Kidney (tissue), 14 donors: Measurements from ENCODE around the gene ZNF460. TPM values are rescaled to one million over a fixed set of nuclear protein-coding genes. Genes with fewer than 3 reads are reported as not detected.

Experiments used
- DNase-seq, 5 donors: peaks; one replicate each; pipeline ENCODE4 v3.0.0-alpha.2; 2013 to 2020
- FAIRE-seq: peaks from 2 replicates; lab custom pipeline; 2012; peaks lifted over from hg19 to GRCh38; lab: Jason Lieb, UNC
- H3K27ac ChIP-seq, 2 donors: one replicate each; pipeline ENCODE4 v1.7.0; 2013; ENCODE audit warnings: low read depth in 2 of 2, low read length in 2 of 2, inconsistent platforms in 1 of 2
- H3K27me3 ChIP-seq: one replicate; pipeline ENCODE4 v1.7.1; 2013; ENCODE audit warnings: low read length, inconsistent platforms; ENCODE audit not compliant: control insufficient read depth, insufficient read depth
- H3K36me3 ChIP-seq, 3 donors: one replicate each; pipeline versions ENCODE4 v1.7.0 to v1.7.1; 2013; ENCODE audit warnings: low read length in 3 of 3, control low read depth in 1 of 3, inconsistent platforms in 1 of 3; ENCODE audit not compliant: insufficient read depth in 3 of 3, control insufficient read depth in 2 of 3
- H3K4me1 ChIP-seq, 3 donors: one replicate each; pipeline versions ENCODE4 v1.7.0 to v1.7.1; 2013; ENCODE audit warnings: low read length in 3 of 3, inconsistent platforms in 1 of 3, low read depth in 1 of 3; ENCODE audit not compliant: control insufficient read depth in 2 of 3, insufficient read depth in 2 of 3
- H3K4me3 ChIP-seq, 3 donors: one replicate each; pipeline versions ENCODE4 v1.7.0 to v1.8.1; 2013; ENCODE audit warnings: low read length in 3 of 3, control low read depth in 1 of 3, inconsistent platforms in 1 of 3
- H3K9ac ChIP-seq, 3 donors: one replicate each; pipeline versions ENCODE4 v1.7.0 to v1.7.1; 2013; ENCODE audit warnings: low read length in 3 of 3, control low read depth in 1 of 3, inconsistent platforms in 1 of 3
- H3K9me3 ChIP-seq, 3 donors: one replicate each; pipeline versions ENCODE4 v1.7.0 to v1.7.1; 2013; ENCODE audit warnings: low read length in 3 of 3, control low read depth in 1 of 3, inconsistent platforms in 1 of 3; ENCODE audit not compliant: control insufficient read depth in 2 of 3, insufficient read depth in 1 of 3
- intact Hi-C: fragments of 100-400 bp; cut with DNase I; formaldehyde crosslinking; loops from one replicate; pipeline ENCODE4 v1.11.1; 2022
- polyA plus RNA-seq: library from polyadenylated mRNA; stranded (reverse); fragments of 350-450 nt; fragmentation: Illumina TruSeq; extraction: RNeasy Lipid Tissue Mini Kit (QIAGEN cat#74804); gene quantifications from one replicate; pipeline ENCODE4 v1.2.3, GENCODE V29; 2014; ENCODE audit warnings: low read depth, low replicate concordance; ENCODE audit not compliant: insufficient read depth
- total RNA-seq: library from RNA; stranded (reverse); fragmentation: NEBNext Ultra II Directional; extraction: Animal tissue kit (Norgen Biotek cat#: 25700); gene quantifications from one replicate; pipeline ENCODE4 v1.2.1, GENCODE V29; 2021
- TF ChIP-seq, protein P1 (sequence below): IDR thresholded peaks from 3 replicates; pipeline ENCODE4 v1.5.1; 2012; ENCODE audit warnings: mild to moderate bottlenecking, moderate library complexity, borderline replicate concordance; ENCODE audit not compliant: insufficient read depth; ENCODE audit errors: extremely low read depth
- donor health status: control.
- donor health status: control.
- donor health status: control.
- donor health status: control.
- donor health status: control.
- donor health status: DM: yes; HTN: yes; CAD: no.
- donor health status: Normal renal cell carcinoma (clear cell type).

Gene ZNF460
- total and polyA plus RNA-seq, 2 donors from 2014 or later = 0.62 to 81.3 TPM

DNA sequence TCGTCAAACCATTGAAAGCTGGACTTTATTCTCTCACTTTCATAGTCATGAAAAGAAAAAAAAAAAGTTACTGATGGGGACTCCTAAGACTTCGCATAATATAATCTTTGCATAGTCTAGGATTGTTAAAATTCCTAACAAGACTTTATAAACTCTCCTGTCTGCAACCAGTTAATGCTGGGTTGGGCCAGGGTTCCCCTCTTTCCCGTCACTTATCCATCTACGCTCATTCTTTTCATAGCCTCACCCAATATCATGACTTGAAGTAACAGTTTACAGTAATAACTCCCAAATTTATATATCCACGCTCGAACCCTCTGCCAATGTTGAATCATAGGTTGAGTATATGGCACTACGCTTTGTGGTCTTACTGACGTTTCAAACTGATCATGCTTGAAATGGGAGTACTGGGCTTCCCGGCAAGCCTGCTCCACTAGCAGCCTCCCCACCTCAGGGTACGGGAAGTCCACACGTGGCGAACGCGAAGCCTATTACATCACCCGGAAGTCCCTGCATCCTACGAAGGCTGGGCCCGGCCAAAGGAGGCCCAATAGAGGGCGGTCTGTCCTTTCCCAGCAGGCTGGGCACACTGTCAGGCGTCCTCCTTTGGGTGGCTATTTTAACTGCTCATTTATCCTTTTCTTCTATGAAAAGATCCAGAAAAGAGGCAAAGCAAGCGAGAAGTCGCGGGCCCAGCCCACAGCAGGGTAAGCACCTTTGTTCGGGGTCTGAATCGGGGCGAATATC is 694 bp upstream of the ZNF460 start:
- peaks cover 0 to 8% (median 4%) of the 10 kb centered on the region in 3 donors for H3K36me3 ChIP-seq
- peak overlapping the region; percentile 99 to 100 for H3K27ac ChIP-seq
- TF ChIP-seq, protein P1, sequence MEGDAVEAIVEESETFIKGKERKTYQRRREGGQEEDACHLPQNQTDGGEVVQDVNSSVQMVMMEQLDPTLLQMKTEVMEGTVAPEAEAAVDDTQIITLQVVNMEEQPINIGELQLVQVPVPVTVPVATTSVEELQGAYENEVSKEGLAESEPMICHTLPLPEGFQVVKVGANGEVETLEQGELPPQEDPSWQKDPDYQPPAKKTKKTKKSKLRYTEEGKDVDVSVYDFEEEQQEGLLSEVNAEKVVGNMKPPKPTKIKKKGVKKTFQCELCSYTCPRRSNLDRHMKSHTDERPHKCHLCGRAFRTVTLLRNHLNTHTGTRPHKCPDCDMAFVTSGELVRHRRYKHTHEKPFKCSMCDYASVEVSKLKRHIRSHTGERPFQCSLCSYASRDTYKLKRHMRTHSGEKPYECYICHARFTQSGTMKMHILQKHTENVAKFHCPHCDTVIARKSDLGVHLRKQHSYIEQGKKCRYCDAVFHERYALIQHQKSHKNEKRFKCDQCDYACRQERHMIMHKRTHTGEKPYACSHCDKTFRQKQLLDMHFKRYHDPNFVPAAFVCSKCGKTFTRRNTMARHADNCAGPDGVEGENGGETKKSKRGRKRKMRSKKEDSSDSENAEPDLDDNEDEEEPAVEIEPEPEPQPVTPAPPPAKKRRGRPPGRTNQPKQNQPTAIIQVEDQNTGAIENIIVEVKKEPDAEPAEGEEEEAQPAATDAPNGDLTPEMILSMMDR = no peak
- no peaks in the 10 kb centered on the region for H3K9me3 ChIP-seq
- H3K4me1 ChIP-seq = peaks cover 0 to 15% (median 14%) of the 10 kb centered on the region in 3 donors
- H3K4me3 ChIP-seq = peak overlapping the region; percentile 87 to 98 (median 97)
- FAIRE-seq (no peak), DNase-seq (peak; percentile 93 to 99 (median 98))
- intact Hi-C loops = no loop called here
- no peaks in the 10 kb centered on the region for H3K27me3 ChIP-seq
- H3K9ac ChIP-seq = peak overlapping the region; percentile 98 to 100 (median 98)

DNA sequence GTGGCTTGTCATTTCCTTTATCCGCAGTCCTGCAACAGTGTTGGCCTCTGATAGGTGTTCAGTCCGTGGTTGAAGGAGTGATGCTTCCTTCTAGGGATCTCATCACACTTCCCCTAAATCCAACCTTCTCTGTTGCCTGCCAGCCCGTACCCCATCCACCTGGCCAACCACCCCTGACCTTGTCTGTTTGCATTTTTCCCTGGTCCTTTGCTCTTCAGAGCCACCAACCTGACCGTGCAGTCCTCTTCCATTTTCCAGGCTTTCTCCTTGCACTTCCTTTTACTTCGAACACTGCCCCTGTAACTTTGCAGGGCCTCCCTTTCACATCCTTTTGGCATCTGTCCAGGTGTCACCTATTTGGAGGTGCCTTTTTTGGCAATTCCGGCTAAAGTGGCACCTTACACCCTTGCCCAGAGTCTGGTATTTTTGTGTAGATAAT is 696 bp downstream of the ZNF460 start:
- Histone ChIP-seq H3K4me1 (peaks cover 0 to 15% (median 14%) of the 10 kb centered on the region in 3 donors), H3K36me3 (peaks cover 6 to 18% (median 15%) of the 10 kb centered on the region in 3 donors), H3K9me3 (no peaks in the 10 kb centered on the region), H3K27ac (peak overlapping the region; percentile 99 to 100), H3K4me3 (peak overlapping the region; percentile 87 to 98 (median 97)), H3K9ac (peak overlapping the region; percentile 86 to 100 (median 93)), H3K27me3 (no peaks in the 10 kb centered on the region)
- TF ChIP-seq, protein P1 = no peak
- DNase-seq = peak in 3 of 5 donors; percentile 10 to 50 (median 50)
- no peak for FAIRE-seq
- intact Hi-C loops = no loop called here

DNA sequence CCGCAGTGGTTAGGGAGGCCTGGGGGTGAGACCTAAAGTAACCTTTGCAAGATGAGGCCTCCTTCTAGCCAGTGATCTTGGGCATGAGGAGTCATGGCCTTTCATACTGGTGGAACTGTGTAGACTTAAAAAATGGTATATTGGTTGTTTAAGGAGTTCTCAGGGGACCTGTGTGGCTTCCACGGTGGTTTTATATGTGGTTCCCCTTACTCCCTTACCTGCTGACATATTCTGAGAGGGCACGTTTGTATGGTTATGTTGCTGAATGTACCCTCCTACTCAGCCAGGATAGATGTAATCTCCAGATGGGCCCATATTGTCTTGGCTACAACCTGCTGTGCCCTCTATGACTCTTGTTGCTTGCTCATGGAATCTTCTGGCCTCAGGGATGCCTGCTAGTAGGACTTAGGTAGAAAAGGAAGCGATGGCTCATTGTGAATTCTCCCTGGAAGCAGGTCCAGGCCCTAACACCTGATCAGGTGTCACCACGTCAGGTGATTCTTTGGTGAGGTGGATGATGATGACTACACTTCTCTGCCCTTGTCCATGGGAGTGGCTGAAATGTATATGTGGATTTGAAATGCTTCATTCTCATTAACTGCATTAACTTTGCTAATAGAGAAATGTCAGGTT is 1.8 kb downstream of the ZNF460 start:
- Histone ChIP-seq H3K27ac (no peak overlapping the region), H3K36me3 (peaks cover 6 to 29% (median 21%) of the 10 kb centered on the region in 3 donors), H3K9me3 (no peaks in the 10 kb centered on the region), H3K9ac (peak overlapping the region in 1 of 3 donors; percentile 41), H3K4me1 (peaks cover 0 to 15% (median 14%) of the 10 kb centered on the region in 3 donors), H3K27me3 (no peaks in the 10 kb centered on the region), H3K4me3 (peak overlapping the region; percentile 12 to 87 (median 39))
- DNase-seq = no peak
- no peak for FAIRE-seq
- TF ChIP-seq, protein P1 = no peak
- intact Hi-C loops = no loop called here
